MM.1S (cell line): ENCODE data around the gene GPR150.
"Not testable (repeated sequence)": the region's sequence is repeated elsewhere in the genome, so short reads cannot be mapped to it uniquely, and the experiment has no call there.

Experiments
- DNase-seq: peaks from one replicate; pipeline ENCODE4 v3.0.0-alpha.2; 2015
- H2AFZ ChIP-seq: fragments of 300-600 bp; sonication (generic); 2 replicates; pipeline ENCODE4 v1.6.0; 2016; ENCODE audit warnings: antibody characterized with exemption, low read length
- H3F3A ChIP-seq: fragments of 300-600 bp; sonication (generic); 2 replicates; pipeline ENCODE4 v1.6.1; 2016; ENCODE audit warnings: mild to moderate bottlenecking, antibody characterized with exemption, low read length, moderate library complexity, mixed read lengths; ENCODE audit not compliant: insufficient read depth
- H3K27ac ChIP-seq: fragments of 300-600 bp; sonication (generic); 2 replicates; pipeline ENCODE4 v1.5.1; 2016; ENCODE audit warnings: mild to moderate bottlenecking, low read length
- H3K27me3 ChIP-seq: fragments of 300-600 bp; sonication (generic); replicated peaks from 2 replicates; pipeline ENCODE4 v1.6.0; 2016; ENCODE audit warnings: low read length; ENCODE audit not compliant: insufficient read depth
- H3K36me3 ChIP-seq: fragments of 300-600 bp; sonication (generic); replicated peaks from 2 replicates; pipeline ENCODE4 v1.6.1; 2016; ENCODE audit warnings: mild to moderate bottlenecking, low read length, mixed read lengths; ENCODE audit not compliant: insufficient read depth
- H3K4me1 ChIP-seq: fragments of 300-600 bp; sonication (generic); 2 replicates; pipeline ENCODE4 v1.6.1; 2016; ENCODE audit warnings: low read length, mixed read lengths
- H3K4me2 ChIP-seq: fragments of 300-600 bp; sonication (generic); 2 replicates; pipeline ENCODE4 v1.6.0; 2016; ENCODE audit warnings: low read depth, low read length
- H3K4me3 ChIP-seq: fragments of 300-600 bp; sonication (generic); 2 replicates; pipeline ENCODE4 v1.5.1; 2016; ENCODE audit warnings: low read length, mixed read lengths
- H3K79me2 ChIP-seq: fragments of 300-600 bp; sonication (generic); 2 replicates; pipeline ENCODE4 v1.6.1; 2016; ENCODE audit warnings: mixed run types, low read length, mixed read lengths
- H3K9ac ChIP-seq: fragments of 300-600 bp; sonication (generic); 2 replicates; pipeline ENCODE4 v1.6.1; 2016; ENCODE audit warnings: low read length, mixed read lengths
- H3K9me2 ChIP-seq: fragments of 300-600 bp; sonication (generic); replicated peaks from 2 replicates; pipeline ENCODE4 v1.6.1; 2016; ENCODE audit warnings: mild to moderate bottlenecking, low read length, mixed read lengths; ENCODE audit not compliant: insufficient read depth
- H3K9me3 ChIP-seq: fragments of 300-600 bp; sonication (generic); replicated peaks from 2 replicates; pipeline ENCODE4 v1.6.1; 2016; ENCODE audit warnings: mild to moderate bottlenecking, low read length, mixed read lengths; ENCODE audit not compliant: insufficient read depth
- H4K20me1 ChIP-seq: fragments of 300-600 bp; sonication (generic); 2 replicates; pipeline ENCODE4 v1.6.1; 2016; ENCODE audit warnings: mild to moderate bottlenecking, low read length, moderate library complexity, mixed read lengths; ENCODE audit not compliant: insufficient read depth
- EZH2 ChIP-seq: fragments of 300-600 bp; sonication (generic); optimal IDR thresholded peaks from 2 replicates; pipeline ENCODE3; 2017; ENCODE audit warnings: low read depth, mild to moderate bottlenecking, antibody characterized with exemption, low read length, mixed read lengths
- EZH2phosphoT487 ChIP-seq: fragments of 300-600 bp; sonication (generic); IDR thresholded peaks from 2 replicates; pipeline ENCODE4 v1.6.1; 2018; ENCODE audit warnings: antibody characterized with exemption, low read length
- TF ChIP-seq, protein P1 (sequence below): fragments of 300-600 bp; sonication (generic); IDR thresholded peaks from 2 replicates; pipeline ENCODE4 v1.5.1; 2016; ENCODE audit warnings: antibody characterized with exemption, low read length, mixed read lengths

GPR150 gene

DNA sequence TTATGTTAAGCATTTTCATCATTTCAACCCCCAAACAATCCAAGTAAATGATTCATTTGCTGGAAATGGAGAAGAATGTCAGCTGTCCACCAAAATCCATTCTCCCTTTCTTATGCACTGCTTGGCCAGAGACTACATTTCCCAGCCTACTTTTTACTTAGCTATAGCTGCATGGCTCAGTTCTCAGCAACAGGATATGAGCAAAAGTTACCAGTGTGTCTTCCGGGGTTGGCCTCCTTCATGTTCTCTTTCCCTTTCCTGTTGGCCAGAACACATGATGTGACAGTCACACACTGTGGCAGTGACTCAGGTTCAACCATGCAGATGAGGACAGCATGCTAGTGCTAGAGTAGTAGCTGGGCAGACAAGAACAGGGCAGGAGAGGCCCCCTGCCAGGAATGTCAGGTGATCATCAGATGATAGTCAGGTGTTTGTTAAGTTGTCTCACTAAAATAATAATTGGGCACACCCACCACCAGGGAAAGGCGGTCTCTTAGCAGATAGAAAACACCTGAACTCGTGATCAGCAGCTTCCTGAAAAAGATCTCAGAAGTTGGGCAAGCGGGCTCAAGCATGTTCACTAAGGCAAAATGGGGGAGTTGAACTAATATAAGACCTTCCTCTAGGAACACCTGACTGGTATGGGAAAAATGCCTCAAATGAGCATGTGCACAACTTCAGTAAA is 12.2 kb downstream of the GPR150 start:
- H3K4me1 ChIP-seq = peaks cover 5% of the 10 kb centered on the region; the same call in 1 of the 2 replicates
- TF ChIP-seq, protein P1, sequence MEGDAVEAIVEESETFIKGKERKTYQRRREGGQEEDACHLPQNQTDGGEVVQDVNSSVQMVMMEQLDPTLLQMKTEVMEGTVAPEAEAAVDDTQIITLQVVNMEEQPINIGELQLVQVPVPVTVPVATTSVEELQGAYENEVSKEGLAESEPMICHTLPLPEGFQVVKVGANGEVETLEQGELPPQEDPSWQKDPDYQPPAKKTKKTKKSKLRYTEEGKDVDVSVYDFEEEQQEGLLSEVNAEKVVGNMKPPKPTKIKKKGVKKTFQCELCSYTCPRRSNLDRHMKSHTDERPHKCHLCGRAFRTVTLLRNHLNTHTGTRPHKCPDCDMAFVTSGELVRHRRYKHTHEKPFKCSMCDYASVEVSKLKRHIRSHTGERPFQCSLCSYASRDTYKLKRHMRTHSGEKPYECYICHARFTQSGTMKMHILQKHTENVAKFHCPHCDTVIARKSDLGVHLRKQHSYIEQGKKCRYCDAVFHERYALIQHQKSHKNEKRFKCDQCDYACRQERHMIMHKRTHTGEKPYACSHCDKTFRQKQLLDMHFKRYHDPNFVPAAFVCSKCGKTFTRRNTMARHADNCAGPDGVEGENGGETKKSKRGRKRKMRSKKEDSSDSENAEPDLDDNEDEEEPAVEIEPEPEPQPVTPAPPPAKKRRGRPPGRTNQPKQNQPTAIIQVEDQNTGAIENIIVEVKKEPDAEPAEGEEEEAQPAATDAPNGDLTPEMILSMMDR = no peak
- TF ChIP-seq EZH2phosphoT487 (no peak), EZH2 (no peak)
- no peaks in the 10 kb centered on the region for H3K27me3 ChIP-seq
- H4K20me1 ChIP-seq = no peaks in the 10 kb centered on the region
- H3K9me2 ChIP-seq = no peaks in the 10 kb centered on the region
- H3K79me2 ChIP-seq = no peaks in the 10 kb centered on the region
- peak; percentile 17 for DNase-seq
- no peaks in the 10 kb centered on the region for H3K36me3 ChIP-seq
- no peak overlapping the region for H3K9ac ChIP-seq
- H3K27ac ChIP-seq = no peak overlapping the region
- H3K4me3 ChIP-seq = no peak overlapping the region
- no peaks in the 10 kb centered on the region for H3K9me3 ChIP-seq
- H2AFZ ChIP-seq = peak overlapping the region; percentile 22; the same call in 1 of the 2 replicates
- no peaks in the 10 kb centered on the region for H3F3A ChIP-seq
- no peak overlapping the region for H3K4me2 ChIP-seq

DNA sequence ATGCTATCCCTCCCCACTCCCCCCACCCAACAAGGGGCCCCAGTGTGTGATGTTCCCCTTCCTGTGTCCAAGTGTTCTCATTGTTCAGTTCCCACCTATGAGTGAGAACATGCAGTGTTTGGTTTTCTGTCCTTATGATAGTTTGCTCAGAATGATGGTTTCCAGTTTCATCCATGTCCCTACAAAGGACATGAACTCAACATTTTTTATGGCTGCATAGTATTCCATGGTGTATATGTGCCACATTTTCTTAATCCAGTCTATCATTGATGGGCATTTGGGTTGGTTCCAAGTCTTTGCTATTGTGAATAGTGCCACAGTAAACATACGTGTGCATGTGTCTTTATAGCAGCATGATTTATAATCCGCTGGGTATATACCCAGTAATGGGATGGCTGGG is 13.1 kb downstream of the GPR150 start:
- not testable (repeated sequence) for H3K4me2 ChIP-seq, H3K4me1 ChIP-seq, H3K79me2 ChIP-seq, H3K27me3 ChIP-seq, H4K20me1 ChIP-seq, H3K4me3 ChIP-seq, H2AFZ ChIP-seq, H3K27ac ChIP-seq, H3K9me3 ChIP-seq, H3K9ac ChIP-seq, DNase-seq, H3K9me2 ChIP-seq, H3K36me3 ChIP-seq, H3F3A ChIP-seq

DNA sequence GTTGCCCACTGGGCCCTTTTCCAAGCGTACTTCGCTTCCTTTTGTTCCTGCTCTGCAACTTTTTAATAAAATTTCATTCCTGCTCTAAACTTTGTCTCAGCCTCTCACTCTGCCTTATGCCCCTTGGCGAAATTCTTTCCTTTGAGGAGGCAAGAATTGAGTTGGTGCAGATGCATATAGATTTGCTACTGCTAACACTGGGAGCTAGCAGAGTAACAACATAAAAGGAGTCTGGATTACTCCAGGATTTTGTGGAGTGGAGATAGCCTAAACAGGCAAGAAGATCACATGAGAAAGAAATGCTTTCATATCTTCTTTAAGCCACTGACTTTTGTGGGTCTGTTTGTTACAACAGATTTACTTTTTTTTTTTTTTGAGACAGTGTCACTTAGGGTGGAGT is 13.8 kb downstream of the GPR150 start:
- peaks cover 6% of the 10 kb centered on the region; the same call in 1 of the 2 replicates for H3K4me1 ChIP-seq
- no peak overlapping the region for H2AFZ ChIP-seq
- no peaks in the 10 kb centered on the region for H3K36me3 ChIP-seq
- no peaks in the 10 kb centered on the region for H3K27me3 ChIP-seq
- no peaks in the 10 kb centered on the region for H3F3A ChIP-seq
- no peak overlapping the region for H3K9ac ChIP-seq
- no peak overlapping the region for H3K27ac ChIP-seq
- no peaks in the 10 kb centered on the region for H3K9me2 ChIP-seq
- TF ChIP-seq EZH2phosphoT487 = no peak
- TF ChIP-seq, protein P1 = no peak
- TF ChIP-seq EZH2 = no peak
- no peaks in the 10 kb centered on the region for H3K79me2 ChIP-seq
- no peaks in the 10 kb centered on the region for H4K20me1 ChIP-seq
- no peaks in the 10 kb centered on the region for H3K9me3 ChIP-seq
- no peak overlapping the region for H3K4me2 ChIP-seq
- H3K4me3 ChIP-seq = no peak overlapping the region
- no peak for DNase-seq

DNA sequence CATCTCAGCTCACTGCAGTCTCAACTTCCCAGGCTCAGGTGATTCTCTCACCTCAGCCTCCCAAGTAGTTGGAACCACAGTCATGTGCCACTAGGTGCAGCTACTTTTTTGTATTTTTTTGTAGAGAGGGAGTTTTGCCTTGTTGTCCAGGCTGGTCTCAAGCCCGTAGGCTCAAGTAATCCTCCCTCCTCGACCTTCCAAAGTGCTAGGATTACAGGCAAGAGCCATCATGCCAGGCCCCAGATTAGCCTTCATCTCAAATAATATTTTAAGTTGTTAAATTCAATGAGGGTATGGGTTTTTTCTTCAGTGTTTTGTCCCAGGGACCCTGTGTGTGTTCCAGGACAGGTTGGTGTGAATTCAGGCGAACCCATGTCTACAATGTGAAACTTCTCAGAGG is 14.2 kb downstream of the GPR150 start:
- no peak overlapping the region for H3K9ac ChIP-seq
- no peaks in the 10 kb centered on the region for H3F3A ChIP-seq
- TF ChIP-seq EZH2phosphoT487 (no peak), EZH2 (no peak)
- TF ChIP-seq, protein P1 = no peak
- H3K4me2 ChIP-seq = no peak overlapping the region
- peaks cover 10% of the 10 kb centered on the region; the same call in 1 of the 2 replicates for H3K4me1 ChIP-seq
- no peaks in the 10 kb centered on the region for H4K20me1 ChIP-seq
- H3K27me3 ChIP-seq = no peaks in the 10 kb centered on the region
- H3K9me3 ChIP-seq = no peaks in the 10 kb centered on the region
- no peaks in the 10 kb centered on the region for H3K79me2 ChIP-seq
- H3K4me3 ChIP-seq = no peak overlapping the region
- DNase-seq = no peak
- no peaks in the 10 kb centered on the region for H3K36me3 ChIP-seq
- H3K9me2 ChIP-seq = no peaks in the 10 kb centered on the region
- no peak overlapping the region for H3K27ac ChIP-seq
- H2AFZ ChIP-seq = no peak overlapping the region
